OCI-LY1 (cell line): ENCODE results near the gene RBL2.

Source experiments
- CTCF ChIP-seq: fragments of 200-600 bp; sonication (generic), shearing (Covaris generic); IDR thresholded peaks from 2 replicates; pipeline ENCODE4 v1.5.1; 2017; ENCODE audit warnings: mild to moderate bottlenecking, antibody characterized with exemption, low read length, moderate library complexity, mixed read lengths
- EZH2 ChIP-seq: fragments of 200-600 bp; sonication (generic), shearing (Covaris generic); IDR thresholded peaks from 2 replicates; pipeline ENCODE4 v1.8.0; 2017; ENCODE audit warnings: borderline replicate concordance, mixed run types, mild to moderate bottlenecking, antibody characterized with exemption, low read length, moderate library complexity, mixed read lengths

GRCh38 chr16:53495325-53495724, 61.1 kb downstream of the RBL2 start:
- TF ChIP-seq CTCF, result no peak
- TF ChIP-seq EZH2, result no peak
